ENCODE data around the gene UQCRHL. TPM values are rescaled to one million over a fixed set of nuclear protein-coding genes. Genes with fewer than 3 reads are reported as not detected.

Gene UQCRHL
- total and polyA plus RNA-seq, 2 of the 8 experiments (the other 6 are each of a cell fraction or from before 2014, with no cell fraction given) = 3.7 to 3.9 TPM

DNA sequence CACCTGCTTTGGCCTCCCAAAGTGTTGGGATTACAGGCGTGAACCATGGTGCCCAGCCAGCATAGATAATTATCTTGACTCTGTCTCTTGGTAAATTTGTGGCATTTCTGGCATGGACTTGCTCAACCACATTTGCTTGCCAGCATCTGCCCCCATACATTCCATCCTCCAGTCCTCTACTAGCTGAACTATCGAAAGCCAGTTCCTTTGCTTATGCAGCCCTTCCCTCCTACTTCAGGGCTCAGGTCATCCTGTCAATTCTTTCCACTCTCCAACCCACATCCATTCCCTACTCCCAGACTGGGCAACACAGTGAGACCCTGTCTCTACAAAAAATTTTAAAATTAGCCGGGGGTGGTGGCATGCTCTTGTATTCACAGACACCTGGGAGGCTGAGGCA, 13.0 kb upstream of the UQCRHL start:
- H3K4me3 ChIP-seq (ENCODE audit: extremely low read depth in 1 of 4, insufficient read depth in 2 of 4, low read depth in 3 of 4, low read length in 4 of 4) = no peak overlapping the region
- ChIA-PET POLR2A (ENCODE audit: partially characterized antibody) (interaction anchor here (1.2 to 4.9 kb wide), 3 partner anchors 9 to 29 kb away, joined by 3 to 32 read pairs (median 3); no protein-coding TSS in a partner anchor), CTCF (ENCODE audit: partially characterized antibody) (interaction anchor here (0.6 to 0.7 kb wide), 4 partner anchors 54 to 746 kb away, joined by 3 read pairs; no protein-coding TSS in a partner anchor)
- H3K79me2 ChIP-seq (ENCODE audit: control insufficient read depth in 1 of 2, insufficient read depth in 2 of 2, low read length in 2 of 2) = no peaks in the 10 kb centered on the region
- no peaks in the 10 kb centered on the region for H3K9me3 ChIP-seq (ENCODE audit: insufficient read depth in 2 of 2, low read depth in 1 of 2, low read length in 1 of 2)
- H3K4ac ChIP-seq (replicated peaks; ENCODE audit: insufficient read length, low read depth, low read length) = no peak overlapping the region
- H4K91ac ChIP-seq (replicated peaks; ENCODE audit: insufficient read length, low read length) = no peak overlapping the region
- TF ChIP-seq, protein P1, sequence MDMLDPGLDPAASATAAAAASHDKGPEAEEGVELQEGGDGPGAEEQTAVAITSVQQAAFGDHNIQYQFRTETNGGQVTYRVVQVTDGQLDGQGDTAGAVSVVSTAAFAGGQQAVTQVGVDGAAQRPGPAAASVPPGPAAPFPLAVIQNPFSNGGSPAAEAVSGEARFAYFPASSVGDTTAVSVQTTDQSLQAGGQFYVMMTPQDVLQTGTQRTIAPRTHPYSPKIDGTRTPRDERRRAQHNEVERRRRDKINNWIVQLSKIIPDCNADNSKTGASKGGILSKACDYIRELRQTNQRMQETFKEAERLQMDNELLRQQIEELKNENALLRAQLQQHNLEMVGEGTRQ (IDR thresholded peaks at IDR 0.05; ENCODE audit: low read length) = no peak
- TF ChIP-seq CHD2 (IDR thresholded peaks at IDR 0.05; ENCODE audit: low read length) (no peak), SP4 (IDR thresholded peaks at IDR 0.05; ENCODE audit: low read length) (no peak), RNF2 (IDR thresholded peaks at IDR 0.05; ENCODE audit: borderline replicate concordance, low read depth, low read length, missing control alignments, poor library complexity, severe bottlenecking) (no peak)
- no peak overlapping the region for H3K18ac ChIP-seq (ENCODE audit: extremely low read depth, low read length)
- H2BK15ac ChIP-seq (ENCODE audit: low read length) = no peak overlapping the region
- H4K5ac ChIP-seq (ENCODE audit: insufficient read length, low read depth, low read length) = no peak overlapping the region
- H3K36me3 ChIP-seq (ENCODE audit: control insufficient read depth in 2 of 4, insufficient read depth in 4 of 4, low read length in 3 of 4) = no peaks in the 10 kb centered on the region
- no peak overlapping the region for H2BK12ac ChIP-seq (ENCODE audit: low read depth, low read length)
- no peaks in the 10 kb centered on the region for H3K4me1 ChIP-seq (replicated peaks in 1 of 4; ENCODE audit: control insufficient read depth in 3 of 4, insufficient read depth in 4 of 4, low read length in 3 of 4)
- no peak overlapping the region for H2BK5ac ChIP-seq (ENCODE audit: low read depth, low read length)
- DNase-seq (ENCODE audit: low read depth in 1 of 2, low spot score in 2 of 2) (no peak), FAIRE-seq (no peak)
- no peak overlapping the region for H3K23ac ChIP-seq (ENCODE audit: insufficient read length)
- H3K27me3 ChIP-seq (replicated peaks in 1 of 4; ENCODE audit: control insufficient read depth in 3 of 4, extremely low read depth in 1 of 4, insufficient read depth in 3 of 4, low read length in 3 of 4) = no peaks in the 10 kb centered on the region
- peak overlapping the region; percentile 54 for H2BK120ac ChIP-seq (replicated peaks; ENCODE audit: low read depth, low read length)
- no peak overlapping the region for H3K9ac ChIP-seq (replicated peaks in 1 of 4; ENCODE audit: extremely low read depth in 1 of 4, low read depth in 3 of 4, low read length in 3 of 4)
- 92% methylated on average over 3 of the region's 3 CpGs; no CpG with 5 or more reads in 1 of the 2 experiments for WGBS, 2 experiments (ENCODE audit: extremely low coverage in 1 of 2, insufficient coverage in 1 of 2, insufficient read length in 1 of 2, insufficient replicate concordance in 2 of 2, low coverage in 1 of 2, low lambda C conversion rate in 2 of 2, missing lambda C conversion rate in 1 of 2)
- no peaks in the 10 kb centered on the region for H4K20me1 ChIP-seq (replicated peaks in 1 of 2; ENCODE audit: control insufficient read depth in 1 of 2, insufficient read depth in 2 of 2, low read length in 2 of 2)
- H3K4me2 ChIP-seq (ENCODE audit: insufficient read depth in 1 of 2, low read depth in 2 of 2, low read length in 2 of 2) = no peak overlapping the region
- no peak overlapping the region for H2AFZ ChIP-seq (ENCODE audit: low read length)
- H4K8ac ChIP-seq (ENCODE audit: extremely low read depth, insufficient read depth, low read length) = no peak overlapping the region
- H3K14ac ChIP-seq (ENCODE audit: insufficient read length) = no peak overlapping the region
- H3K56ac ChIP-seq (replicated peaks; ENCODE audit: insufficient read length, low read depth, low read length) = no peak overlapping the region
- no peaks in the 10 kb centered on the region for H3K23me2 ChIP-seq (ENCODE audit: low read depth, low read length)
- no peak overlapping the region for H2BK20ac ChIP-seq (ENCODE audit: low read length)
- no peak overlapping the region for H3K27ac ChIP-seq (ENCODE audit: low read depth, low read length)
- no peaks in the 10 kb centered on the region for H3K79me1 ChIP-seq (ENCODE audit: low read depth, low read length)
- H2AK5ac ChIP-seq (ENCODE audit: low read depth, low read length) = no peak overlapping the region

Data from H1 (cell line).